Cardiac muscle cell (in vitro differentiated cells and primary cell): ENCODE results near the gene SH2D2A. TPM values are rescaled to one million over a fixed set of nuclear protein-coding genes. Genes with fewer than 3 reads are reported as not detected.

ENCODE experiments used
- DNase-seq, 2 donors: peaks; one replicate each; pipeline versions ENCODE4 v3.0.0 to v3.0.0-alpha.2; 2010 to 2017; ENCODE audit warnings: low read depth in 1 of 2, low spot score in 1 of 2
- H3K27ac ChIP-seq: fragments of 200-600 bp; sonication (generic); 2 replicates; pipeline ENCODE4 v1.5.1; 2016
- H3K27me3 ChIP-seq: fragments of 200-600 bp; sonication (generic); 2 replicates; pipeline ENCODE4 v1.6.0; 2016; ENCODE audit warnings: control low read depth
- H3K36me3 ChIP-seq: fragments of 200-600 bp; sonication (generic); 2 replicates; pipeline ENCODE4 v1.5.1; 2016; ENCODE audit warnings: control low read depth
- H3K4me1 ChIP-seq: fragments of 200-600 bp; sonication (generic); 2 replicates; pipeline ENCODE4 v1.8.1; 2017; ENCODE audit warnings: low read depth, mild to moderate bottlenecking, mixed run types
- H3K4me3 ChIP-seq: fragments of 200-600 bp; sonication (generic); 2 replicates; pipeline ENCODE4 v1.5.1; 2016; ENCODE audit warnings: mild to moderate bottlenecking
- H3K9me3 ChIP-seq: fragments of 200-600 bp; sonication (generic); 2 replicates; pipeline ENCODE4 v1.5.1; 2017; ENCODE audit warnings: low read depth, mild to moderate bottlenecking, control low read depth
- polyA plus RNA-seq: library from polyadenylated mRNA; unstranded; fragments of >200 nt; fragmentation: Nextera tagmentation; extraction: Ambion mirVana; gene quantifications from 2 replicates; pipeline ENCODE4 v1.2.1, GENCODE V29; 2016
- total RNA-seq: library from RNA; depleted of rRNA; stranded (reverse); fragments of >200 nt; gene quantifications from 2 replicates; pipeline ENCODE4 v1.2.3, GENCODE V29; 2016
- TF ChIP-seq, protein P1 (sequence below): IDR thresholded peaks from 2 replicates; pipeline ENCODE4 v1.5.1; 2012; ENCODE audit warnings: low read depth, mild to moderate bottlenecking, low read length

Gene SH2D2A
- total and polyA plus RNA-seq, 2 experiments from 2014 or later, result 1.1 to 2.7 TPM

DNA sequence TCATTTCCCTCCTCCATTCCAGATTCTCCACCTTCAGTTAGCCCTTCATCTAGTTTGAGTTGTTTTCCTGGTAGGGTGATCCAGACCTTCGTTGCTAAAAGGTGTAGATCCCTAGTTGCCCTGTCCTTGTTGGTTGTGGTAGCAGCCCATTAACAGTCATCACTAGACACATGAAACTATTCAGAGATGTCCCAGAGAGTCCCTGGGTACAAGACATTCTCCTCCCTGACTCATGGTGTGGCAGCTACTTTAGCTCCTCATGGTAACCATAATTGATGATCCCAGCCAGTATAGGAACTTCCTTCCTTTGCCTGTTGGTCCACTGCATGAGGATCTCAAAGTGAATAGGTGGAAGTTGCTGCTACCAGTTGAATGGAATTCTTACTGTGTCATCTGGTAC is 6.0 kb upstream of the SH2D2A start:
- DNase-seq, result no peak
- Histone ChIP-seq H3K36me3 (no peaks in the 10 kb centered on the region), H3K4me1 (no peaks in the 10 kb centered on the region), H3K9me3 (no peaks in the 10 kb centered on the region), H3K27ac (no peak overlapping the region), H3K4me3 (no peak overlapping the region), H3K27me3 (peaks cover 17% of the 10 kb centered on the region)
- TF ChIP-seq, protein P1, sequence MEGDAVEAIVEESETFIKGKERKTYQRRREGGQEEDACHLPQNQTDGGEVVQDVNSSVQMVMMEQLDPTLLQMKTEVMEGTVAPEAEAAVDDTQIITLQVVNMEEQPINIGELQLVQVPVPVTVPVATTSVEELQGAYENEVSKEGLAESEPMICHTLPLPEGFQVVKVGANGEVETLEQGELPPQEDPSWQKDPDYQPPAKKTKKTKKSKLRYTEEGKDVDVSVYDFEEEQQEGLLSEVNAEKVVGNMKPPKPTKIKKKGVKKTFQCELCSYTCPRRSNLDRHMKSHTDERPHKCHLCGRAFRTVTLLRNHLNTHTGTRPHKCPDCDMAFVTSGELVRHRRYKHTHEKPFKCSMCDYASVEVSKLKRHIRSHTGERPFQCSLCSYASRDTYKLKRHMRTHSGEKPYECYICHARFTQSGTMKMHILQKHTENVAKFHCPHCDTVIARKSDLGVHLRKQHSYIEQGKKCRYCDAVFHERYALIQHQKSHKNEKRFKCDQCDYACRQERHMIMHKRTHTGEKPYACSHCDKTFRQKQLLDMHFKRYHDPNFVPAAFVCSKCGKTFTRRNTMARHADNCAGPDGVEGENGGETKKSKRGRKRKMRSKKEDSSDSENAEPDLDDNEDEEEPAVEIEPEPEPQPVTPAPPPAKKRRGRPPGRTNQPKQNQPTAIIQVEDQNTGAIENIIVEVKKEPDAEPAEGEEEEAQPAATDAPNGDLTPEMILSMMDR, result no peak

DNA sequence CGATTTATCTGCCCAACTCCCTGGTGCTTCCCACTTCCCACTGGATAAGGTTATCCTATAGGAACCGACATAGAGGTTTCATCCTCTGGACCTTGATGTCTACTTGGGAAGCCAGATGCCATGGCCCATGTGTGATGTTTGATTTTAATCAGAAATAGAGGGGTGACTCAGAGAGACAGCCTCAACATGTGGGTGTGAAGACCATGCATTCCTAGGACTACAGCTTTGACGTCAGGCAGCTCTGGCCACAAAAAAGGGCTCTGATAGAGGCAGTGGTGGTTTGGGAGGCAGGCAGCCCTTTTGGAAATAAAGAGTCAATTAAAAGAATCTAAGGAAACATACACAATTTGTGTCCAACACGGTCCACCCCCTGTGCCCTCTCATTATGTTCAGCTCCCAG is 5.2 kb upstream of the SH2D2A start:
- Histone ChIP-seq H3K9me3 (no peaks in the 10 kb centered on the region), H3K27ac (no peak overlapping the region)
- peak in 1 of 2 donors; percentile 74 for DNase-seq

DNA sequence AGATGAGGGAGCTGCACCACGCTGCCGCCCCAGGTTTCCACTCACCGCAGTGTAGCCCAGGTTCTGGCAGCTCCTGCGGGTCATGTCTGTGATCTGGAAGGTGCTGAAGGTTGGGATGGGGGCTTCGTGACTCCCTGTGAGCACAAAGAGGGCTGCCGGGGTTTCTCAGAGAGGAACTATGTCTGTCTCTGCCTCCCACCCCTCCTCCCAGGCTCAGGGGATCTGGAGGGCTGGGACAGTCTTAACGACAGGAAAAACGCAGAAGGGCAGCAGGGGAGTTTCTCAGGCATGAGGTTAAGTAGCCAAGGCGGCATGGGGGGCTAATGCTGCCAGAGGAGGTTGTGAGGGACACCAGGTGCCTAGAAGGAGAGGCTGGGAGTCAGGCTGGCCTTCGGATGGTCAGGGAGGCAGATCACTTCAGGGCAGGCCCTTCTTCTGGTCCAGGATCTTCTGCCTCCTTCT is 656 bp downstream of the SH2D2A start:
- TF ChIP-seq, protein P1, result no peak
- no peak for DNase-seq
- Histone ChIP-seq H3K9me3 (no peaks in the 10 kb centered on the region), H3K36me3 (no peaks in the 10 kb centered on the region), H3K4me3 (no peak overlapping the region), H3K27ac (no peak overlapping the region), H3K27me3 (no peaks in the 10 kb centered on the region), H3K4me1 (no peaks in the 10 kb centered on the region)

More for the DNA sequence above, 5.2 kb upstream of the SH2D2A start:
- H3K27me3 ChIP-seq, result peaks cover 17% of the 10 kb centered on the region
- TF ChIP-seq, protein P1, result no peak
- H3K4me1 ChIP-seq, result no peaks in the 10 kb centered on the region
- no peak overlapping the region for H3K4me3 ChIP-seq
- no peaks in the 10 kb centered on the region for H3K36me3 ChIP-seq

- DNase-seq, result peak in 1 of 2 donors; percentile 83
- Histone ChIP-seq H3K9me3 (no peaks in the 10 kb centered on the region), H3K36me3 (no peaks in the 10 kb centered on the region), H3K4me3 (no peak overlapping the region), H3K27ac (no peak overlapping the region), H3K4me1 (no peaks in the 10 kb centered on the region), H3K27me3 (no peaks in the 10 kb centered on the region)
- TF ChIP-seq, protein P1, result peak; percentile 21
Measured at GRCh38 chr1:156815307-156815826, 1.3 kb downstream of the SH2D2A start.

- Histone ChIP-seq H3K36me3 (no peaks in the 10 kb centered on the region), H3K27me3 (no peaks in the 10 kb centered on the region), H3K27ac (no peak overlapping the region), H3K4me1 (no peaks in the 10 kb centered on the region), H3K4me3 (no peak overlapping the region), H3K9me3 (no peaks in the 10 kb centered on the region)
- DNase-seq, result no peak
- TF ChIP-seq, protein P1, result no peak
Measured at GRCh38 chr1:156814571-156815260, 1.9 kb downstream of the SH2D2A start.
